ENCODE results near the gene DOCK11. TPM values are rescaled to one million over a fixed set of nuclear protein-coding genes. Genes with fewer than 3 reads are reported as not detected.

Gene DOCK11
- total and polyA plus RNA-seq, 9 of the 15 experiments (the other 6 are each of a cell fraction or from before 2014, with no cell fraction given): 41.8 to 77.8 (median 50.9) TPM

GRCh38 chrX:118717678-118718391, 222.2 kb downstream of the DOCK11 start:
- CTCF ChIA-PET (ENCODE audit: low intra/inter-chr PET ratio): no interaction called here

GRCh38 chrX:118718737-118719136, 223.1 kb downstream of the DOCK11 start:
- BruUV-seq (replicated peaks): no TSS peak
- WGBS (ENCODE audit: insufficient coverage, low coverage, missing lambda C conversion rate): 44% methylated on average over 2 of the region's 2 CpGs
- H3K27ac ChIP-seq (ENCODE audit: extremely low read depth, low read depth, low read length): no peak overlapping the region
- H4K20me1 ChIP-seq (replicated peaks; ENCODE audit: control insufficient read depth, insufficient read depth, low read length): no peaks in the 10 kb centered on the region
- no peak for FAIRE-seq
- no peak overlapping the region for H2AFZ ChIP-seq (ENCODE audit: low read depth, low read length)
- CTCF ChIA-PET (ENCODE audit: low intra/inter-chr PET ratio): no interaction called here
- DNase-seq (ENCODE audit: extremely low read depth in 1 of 4, low spot score in 3 of 4): no peak
- H3K9ac ChIP-seq (ENCODE audit: insufficient read depth in 1 of 2, low read depth in 2 of 2, low read length in 2 of 2): no peak overlapping the region
- no peak overlapping the region for H3K4me2 ChIP-seq (ENCODE audit: insufficient read depth, low read length)
- H3K9me3 ChIP-seq (replicated peaks; ENCODE audit: control insufficient read depth, insufficient read depth, low read depth, low read length): no peaks in the 10 kb centered on the region
- H3K27me3 ChIP-seq (ENCODE audit: control insufficient read depth in 2 of 2, insufficient read depth in 2 of 2, low read length in 2 of 2): no peaks in the 10 kb centered on the region
- no peaks in the 10 kb centered on the region for H3K9me1 ChIP-seq (ENCODE audit: control insufficient read depth, insufficient read depth, low read length)
- intact Hi-C loops (cut with micrococcal nuclease) (no loop called here), in situ Hi-C loops (cut with MboI) (no loop called here)
- ATAC-seq: no peak
- no peaks in the 10 kb centered on the region for H3K36me3 ChIP-seq (ENCODE audit: control insufficient read depth, insufficient read depth, low read length)
- H3K79me2 ChIP-seq (ENCODE audit: control insufficient read depth, insufficient read depth, low read length): no peaks in the 10 kb centered on the region
- no peaks in the 10 kb centered on the region for H3K4me1 ChIP-seq (replicated peaks in 1 of 2; ENCODE audit: control insufficient read depth in 2 of 2, insufficient read depth in 2 of 2, low read length in 2 of 2)
- POLR2A ChIA-PET: no interaction called here
- H3K4me3 ChIP-seq: no peak overlapping the region
- no peak for TF ChIP-seq KAT8 (IDR thresholded peaks at IDR 0.05; ENCODE audit: low read depth)
- no peak for TF ChIP-seq ZNF511 (CRISPR knock-in tag; IDR thresholded peaks at IDR 0.05)
- TF ChIP-seq ETS1 (conservative IDR thresholded peaks at IDR 0.05; ENCODE audit: control insufficient read depth, low read depth, low read length): no peak
- TF ChIP-seq EHMT2 (IDR thresholded peaks at IDR 0.05): no peak
- TF ChIP-seq RBM39 (optimal IDR thresholded peaks at IDR 0.05; ENCODE audit: low read depth, low read length): no peak
- no peak for TF ChIP-seq GMEB1 (CRISPR knock-in tag; IDR thresholded peaks at IDR 0.05)
- no peak for TF ChIP-seq FOXA1 (IDR thresholded peaks at IDR 0.05; ENCODE audit: borderline replicate concordance)
- no peak for TF ChIP-seq DPF2 (IDR thresholded peaks at IDR 0.05)
- no peak for TF ChIP-seq SP1 (CRISPR knock-in tag; IDR thresholded peaks at IDR 0.05)
- no peak for TF ChIP-seq ZNF133 (CRISPR knock-in tag; IDR thresholded peaks at IDR 0.05)
- TF ChIP-seq SMAD4 (CRISPR knock-in tag; conservative IDR thresholded peaks at IDR 0.05): no peak
- no peak for TF ChIP-seq CEBPG (CRISPR knock-in tag; IDR thresholded peaks at IDR 0.05)
- TF ChIP-seq CEBPG (tag; conservative IDR thresholded peaks at IDR 0.05 in 1 of 2, IDR thresholded peaks at IDR 0.05 in 1 of 2): no peak
- TF ChIP-seq CAMTA2 (CRISPR knock-in tag; conservative IDR thresholded peaks at IDR 0.05): no peak

More at GRCh38 chrX:118717678-118718391, 222.2 kb downstream of the DOCK11 start:
- DNase-seq (ENCODE audit: extremely low read depth in 1 of 4, low spot score in 3 of 4) (no peak), ATAC-seq (no peak), FAIRE-seq (no peak)
- H3K79me2 ChIP-seq (ENCODE audit: control insufficient read depth, insufficient read depth, low read length): no peaks in the 10 kb centered on the region
- H3K27me3 ChIP-seq (ENCODE audit: control insufficient read depth in 2 of 2, insufficient read depth in 2 of 2, low read length in 2 of 2): no peaks in the 10 kb centered on the region
- H3K9me1 ChIP-seq (ENCODE audit: control insufficient read depth, insufficient read depth, low read length): no peaks in the 10 kb centered on the region
- WGBS (ENCODE audit: insufficient coverage, low coverage, missing lambda C conversion rate): 49% methylated on average over 7 of the region's 13 CpGs
- H4K20me1 ChIP-seq (replicated peaks; ENCODE audit: control insufficient read depth, insufficient read depth, low read length): no peaks in the 10 kb centered on the region
- H3K4me1 ChIP-seq (replicated peaks in 1 of 2; ENCODE audit: control insufficient read depth in 2 of 2, insufficient read depth in 2 of 2, low read length in 2 of 2): no peaks in the 10 kb centered on the region
- POLR2A ChIA-PET: no interaction called here
- intact Hi-C loops (cut with micrococcal nuclease): no loop called here
- no peak overlapping the region for H3K4me3 ChIP-seq
- H3K9ac ChIP-seq (ENCODE audit: insufficient read depth in 1 of 2, low read depth in 2 of 2, low read length in 2 of 2): no peak overlapping the region
- no peak overlapping the region for H3K27ac ChIP-seq (ENCODE audit: extremely low read depth, low read depth, low read length)
- TF ChIP-seq ZNF75A (CRISPR knock-in tag; IDR thresholded peaks at IDR 0.05): no peak
- H3K36me3 ChIP-seq (ENCODE audit: control insufficient read depth, insufficient read depth, low read length): no peaks in the 10 kb centered on the region
- in situ Hi-C loops (cut with MboI): no loop called here
- no TSS peak for BruUV-seq (replicated peaks)
- H3K9me3 ChIP-seq (replicated peaks; ENCODE audit: control insufficient read depth, insufficient read depth, low read depth, low read length): no peaks in the 10 kb centered on the region
- H3K4me2 ChIP-seq (ENCODE audit: insufficient read depth, low read length): no peak overlapping the region
- no peak overlapping the region for H2AFZ ChIP-seq (ENCODE audit: low read depth, low read length)
